Measurements from ENCODE around the gene FER.
"Not testable (repeated sequence)": the region's sequence is repeated elsewhere in the genome, so short reads cannot be mapped to it uniquely, and the experiment has no call there.

The FER gene

GRCh38 chr5:108794349-108794748, 46.7 kb downstream of the FER start:
- FAIRE-seq: peak; percentile 18
- not testable (repeated sequence) for DNase-seq (ENCODE audit: insufficient read length, low spot score)

- FAIRE-seq (no peak), DNase-seq (ENCODE audit: insufficient read length, low spot score) (no peak)
Measured at GRCh38 chr5:108797396-108797795, 49.7 kb downstream of the FER start.

DNA sequence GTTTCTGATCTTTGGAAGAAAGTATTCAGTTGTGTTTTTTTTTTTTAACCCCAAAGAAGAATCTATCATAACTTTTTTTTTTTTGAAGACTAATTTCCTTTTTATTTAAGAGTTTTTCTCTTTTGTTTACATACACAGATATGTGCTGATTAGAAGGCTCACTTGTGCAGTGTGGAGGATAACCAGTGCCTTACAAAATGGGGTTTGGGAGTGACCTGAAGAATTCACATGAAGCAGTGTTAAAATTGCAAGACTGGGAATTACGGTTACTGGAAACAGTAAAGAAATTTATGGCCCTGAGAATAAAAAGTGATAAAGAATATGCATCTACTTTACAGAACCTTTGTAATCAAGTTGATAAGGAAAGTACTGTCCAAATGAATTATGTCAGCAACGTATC, 50.3 kb downstream of the FER start:
- no peak for DNase-seq (ENCODE audit: insufficient read length, low spot score)
- FAIRE-seq: no peak

GRCh38 chr5:108798513-108799265, 51.0 kb downstream of the FER start:
- FAIRE-seq: no peak
- DNase-seq (ENCODE audit: insufficient read length, low spot score): no peak

- no peak for DNase-seq (ENCODE audit: insufficient read length, low spot score)
- no peak for FAIRE-seq
Measured at GRCh38 chr5:108801301-108801700, 53.6 kb downstream of the FER start.

- FAIRE-seq: no peak
- DNase-seq (ENCODE audit: insufficient read length, low spot score): no peak
Measured at GRCh38 chr5:108801776-108802175, 54.1 kb downstream of the FER start.

DNA sequence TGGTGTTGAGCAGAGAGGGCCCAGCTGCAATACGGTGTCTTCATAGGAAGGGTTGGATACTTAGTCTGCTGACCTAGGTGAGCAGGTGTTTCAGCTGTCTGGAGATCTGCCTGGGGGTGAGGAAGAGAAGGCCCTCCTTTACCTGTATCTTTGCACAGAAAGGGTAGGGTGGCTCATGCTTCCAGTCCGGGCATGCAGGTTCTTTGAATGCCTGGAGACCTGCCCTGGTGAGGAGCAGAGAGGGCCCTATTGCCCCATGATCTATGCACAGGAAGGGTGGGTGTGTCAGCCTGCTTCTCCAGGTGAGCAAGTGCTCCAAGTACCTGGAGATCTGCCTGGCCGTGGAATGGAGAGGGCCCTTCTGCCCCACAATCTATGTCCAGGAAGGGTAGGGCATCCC, 63.0 kb downstream of the FER start:
- no peak for FAIRE-seq
- no peak for DNase-seq (ENCODE audit: insufficient read length, low spot score)

DNA sequence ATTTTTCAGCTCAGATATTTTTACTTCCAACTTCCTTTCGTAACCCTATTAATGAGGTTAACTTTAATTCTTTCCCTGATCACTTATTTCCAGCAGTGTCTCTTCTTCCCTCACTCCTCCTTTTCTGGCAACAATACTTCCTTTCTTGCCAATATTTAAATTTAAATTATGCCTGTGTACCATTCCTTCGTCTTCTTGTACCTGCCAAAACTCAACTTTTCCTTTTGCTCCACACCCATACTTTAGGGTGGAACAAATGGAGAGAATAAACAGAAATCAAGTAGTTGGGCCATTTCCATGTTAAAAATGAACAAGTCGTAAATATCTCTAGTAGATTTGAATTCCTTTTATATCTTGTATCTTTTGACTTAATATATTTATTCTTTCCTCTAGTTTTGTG, 66.0 kb downstream of the FER start:
- DNase-seq (ENCODE audit: insufficient read length, low spot score) (no peak), FAIRE-seq (no peak)

DNA sequence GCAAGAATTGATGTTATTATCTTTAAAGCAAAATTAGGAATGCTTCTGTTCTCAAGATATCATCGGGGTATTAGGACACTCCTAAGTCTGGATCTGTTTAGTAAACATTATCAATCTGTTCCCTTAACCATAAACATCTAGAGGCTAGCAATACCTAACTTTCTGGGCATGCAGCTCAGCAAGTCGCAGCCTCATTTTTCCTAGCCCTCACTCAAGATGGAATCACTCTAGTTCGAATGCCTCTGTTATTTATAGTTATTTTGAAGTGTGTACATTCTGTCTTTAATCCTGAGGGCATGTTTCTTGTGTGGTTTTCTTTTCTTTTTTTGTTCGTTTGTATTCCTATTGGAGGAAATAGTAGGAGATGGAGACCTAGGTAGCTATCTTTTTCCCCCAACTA, 66.9 kb downstream of the FER start:
- no peak for DNase-seq (ENCODE audit: insufficient read length, low spot score)

DNA sequence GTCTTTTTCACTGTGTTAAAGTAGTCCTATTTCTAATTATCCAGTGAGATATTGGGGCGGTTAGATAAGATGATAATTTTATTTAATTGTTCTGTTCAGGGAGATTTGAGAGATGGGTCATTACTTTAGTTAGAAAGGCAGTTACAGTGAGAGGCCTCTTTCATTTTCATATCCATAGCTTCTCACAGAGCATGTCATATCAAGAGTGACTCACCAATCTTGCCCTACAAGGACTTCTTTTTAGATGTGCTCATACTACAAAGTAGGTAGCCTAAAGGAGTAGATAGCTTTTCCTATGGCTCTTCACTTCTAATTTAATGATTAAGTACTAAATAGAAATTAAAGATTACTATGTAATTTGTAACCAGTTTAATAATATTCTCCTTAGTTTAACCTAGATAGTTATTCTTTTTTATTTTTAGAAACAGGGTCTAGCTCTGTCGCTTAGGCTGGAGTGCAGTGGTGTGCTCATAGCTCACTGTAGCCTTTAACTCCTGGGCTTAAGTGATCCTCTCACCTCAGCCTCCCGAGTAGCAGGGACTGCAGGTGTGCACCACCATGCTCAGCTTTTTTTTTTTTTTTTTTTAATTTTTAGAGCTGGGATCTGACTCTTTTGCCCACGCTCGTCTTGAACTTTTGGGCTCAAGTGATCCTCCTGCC, 71.0 kb downstream of the FER start:
- FAIRE-seq (no peak), DNase-seq (ENCODE audit: insufficient read length, low spot score) (peak; percentile 17)

More for the DNA sequence above, 66.9 kb downstream of the FER start:
- no peak for FAIRE-seq

DNA sequence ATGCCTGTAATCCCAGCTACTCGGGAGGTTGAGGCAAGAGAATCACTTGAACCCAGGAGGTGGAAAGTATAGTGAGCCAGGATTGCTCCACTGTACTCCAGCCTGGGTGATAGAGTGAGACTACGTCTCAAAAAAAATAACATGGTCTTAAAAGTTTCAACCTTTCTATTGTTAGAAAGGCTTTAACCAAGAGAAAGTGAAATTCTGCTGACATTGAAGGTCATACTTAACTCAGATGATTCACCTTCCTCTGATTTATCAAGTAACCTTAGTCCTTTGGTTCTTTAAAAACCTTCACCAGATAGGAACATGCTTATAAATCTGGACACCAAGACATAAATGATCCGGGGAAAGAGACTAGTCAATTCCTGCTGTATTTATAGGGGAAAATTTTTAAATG, 73.3 kb downstream of the FER start:
- FAIRE-seq: no peak
- no peak for DNase-seq (ENCODE audit: insufficient read length, low spot score)

DNA sequence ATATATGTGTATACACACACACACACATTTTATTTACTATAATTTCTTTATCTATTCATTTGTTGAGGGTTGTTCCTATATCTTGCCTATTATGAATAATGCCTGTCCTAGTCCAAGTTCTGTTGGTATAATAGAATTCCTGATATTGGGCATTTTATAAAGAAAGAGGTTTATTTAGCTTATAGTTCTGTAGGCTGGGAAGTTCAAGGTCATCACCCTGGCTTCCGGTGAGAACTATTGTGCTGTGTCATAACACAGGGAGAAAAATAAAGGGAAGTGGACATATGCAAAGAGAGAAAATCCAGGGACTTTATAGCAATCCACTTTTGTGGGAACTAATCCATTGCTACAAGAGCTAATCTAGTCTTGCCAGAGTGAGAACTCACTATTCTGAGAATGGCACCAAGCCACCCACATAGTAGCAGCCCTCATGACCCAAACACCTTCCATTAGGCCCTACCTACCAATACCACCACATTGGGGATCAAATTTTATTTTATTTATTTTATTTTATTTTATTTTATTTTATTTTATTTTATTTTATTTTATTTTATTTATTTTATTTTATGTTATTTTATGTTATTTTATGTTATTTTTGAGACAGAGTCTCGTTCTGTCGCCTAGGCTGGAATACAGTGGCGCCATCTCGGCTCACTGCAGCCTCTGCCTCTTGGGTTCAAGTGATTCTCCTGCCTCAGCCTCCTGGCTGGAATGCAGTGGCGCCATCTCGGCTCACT, 74.7 kb downstream of the FER start:
- no peak for FAIRE-seq
- no peak for DNase-seq (ENCODE audit: insufficient read length, low spot score)

- no peak for DNase-seq (ENCODE audit: insufficient read length, low spot score)
- FAIRE-seq: no peak
Measured at GRCh38 chr5:108827131-108827530, 79.4 kb downstream of the FER start.

- no peak for DNase-seq (ENCODE audit: insufficient read length, low spot score)
- FAIRE-seq: no peak
Measured at GRCh38 chr5:108830705-108831276, 83.1 kb downstream of the FER start.

GRCh38 chr5:108836492-108836891, 88.8 kb downstream of the FER start:
- FAIRE-seq (no peak), DNase-seq (ENCODE audit: insufficient read length, low spot score) (no peak)

DNA sequence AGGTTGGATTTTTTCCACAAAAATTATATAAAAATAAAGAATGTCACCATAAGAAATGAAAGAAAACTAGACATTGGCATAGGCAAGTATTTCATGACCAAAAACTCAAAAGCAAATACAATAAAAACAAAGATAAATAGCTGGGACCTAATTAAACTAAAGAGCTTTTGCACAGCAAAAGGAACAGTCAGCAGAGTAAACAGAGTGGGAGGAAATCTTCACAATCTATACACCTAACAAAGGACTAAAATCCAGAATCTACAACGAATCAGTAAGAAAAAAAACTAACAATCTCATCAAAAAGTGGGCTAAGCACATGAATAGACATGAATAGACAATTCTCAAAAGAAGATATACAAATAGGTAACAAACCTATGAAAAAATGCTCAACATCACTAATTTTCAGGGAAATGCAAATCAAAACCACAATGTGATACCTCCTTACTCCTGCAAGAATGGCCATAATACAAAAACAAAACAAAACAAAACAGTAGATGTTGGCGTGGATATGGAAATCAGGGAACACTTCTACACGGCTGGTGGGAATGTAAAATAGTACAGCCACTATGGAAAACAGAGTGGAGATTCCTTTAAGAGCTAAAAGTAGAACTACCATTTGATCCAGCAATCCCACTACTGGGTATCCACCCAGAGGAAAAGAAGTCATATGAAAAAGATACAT, 94.7 kb downstream of the FER start:
- not testable (repeated sequence) for FAIRE-seq; DNase-seq (ENCODE audit: insufficient read length, low spot score)

- FAIRE-seq; DNase-seq (ENCODE audit: insufficient read length, low spot score): not testable (repeated sequence)
Measured at GRCh38 chr5:108851129-108851528, 103.4 kb downstream of the FER start.

GRCh38 chr5:108857905-108858304, 110.2 kb downstream of the FER start:
- DNase-seq (ENCODE audit: insufficient read length, low spot score) (peak; percentile 2), FAIRE-seq (peak; percentile 86)

DNA sequence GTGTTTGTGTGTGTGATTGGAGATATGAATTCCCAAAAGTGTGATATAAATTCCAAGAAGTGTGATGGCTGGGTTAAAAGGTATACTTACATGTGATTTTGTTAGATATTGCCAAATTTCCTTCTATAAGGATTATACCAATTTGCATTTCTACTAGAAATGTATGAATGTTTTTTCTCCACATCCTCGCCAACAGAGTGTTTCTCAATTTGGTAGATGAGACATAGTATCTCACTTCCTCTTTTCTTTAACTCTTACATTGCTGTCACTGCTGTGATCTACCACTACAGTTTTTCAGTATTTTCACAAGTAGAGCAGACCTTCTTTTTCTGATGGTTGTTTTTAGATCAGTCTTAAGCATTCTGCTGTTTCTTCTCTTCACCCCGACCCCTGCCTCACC, 111.3 kb downstream of the FER start:
- peak; percentile 91 for FAIRE-seq
- DNase-seq (ENCODE audit: insufficient read length, low spot score): peak; percentile 15

DNA sequence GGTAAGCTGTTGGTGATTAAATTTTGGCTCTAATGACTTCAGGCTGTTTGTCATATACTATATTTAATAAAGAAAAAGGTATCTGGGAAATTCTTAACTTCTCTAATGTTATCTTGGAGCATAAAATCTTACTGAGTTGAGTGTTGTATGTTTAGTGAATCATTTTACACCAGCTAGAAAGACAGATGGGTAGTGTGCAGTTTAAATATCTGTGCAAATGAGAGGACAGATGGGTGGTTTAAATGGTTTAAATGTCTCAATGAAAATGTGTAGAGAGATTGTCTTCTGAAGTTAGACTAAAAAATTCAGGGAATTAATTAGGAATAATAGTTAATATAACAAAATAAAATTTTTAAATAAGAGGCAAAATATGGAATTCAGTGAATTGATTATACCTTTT, 114.5 kb downstream of the FER start:
- DNase-seq (ENCODE audit: insufficient read length, low spot score) (no peak), FAIRE-seq (no peak)

DNA sequence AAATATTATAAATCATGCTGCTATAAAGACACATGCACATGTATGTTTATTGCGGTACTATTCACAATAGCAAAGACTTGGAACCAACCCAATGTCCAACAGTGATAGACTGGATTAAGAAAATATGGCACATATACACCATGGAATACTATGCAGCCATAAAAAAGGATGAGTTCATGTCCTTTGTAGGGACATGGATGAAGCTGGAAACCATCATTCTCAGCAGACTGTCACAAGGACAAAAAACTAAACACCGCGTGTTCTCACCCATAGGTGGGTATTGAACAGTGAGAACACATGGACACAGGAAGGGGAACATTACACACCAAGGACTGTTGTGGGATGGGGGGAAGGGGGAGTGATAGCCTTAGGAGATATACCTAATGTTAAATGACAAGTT, 118.4 kb downstream of the FER start:
- DNase-seq (ENCODE audit: insufficient read length, low spot score); FAIRE-seq: not testable (repeated sequence)
